ENCODE data around the gene MYBBP1A.

DNA sequence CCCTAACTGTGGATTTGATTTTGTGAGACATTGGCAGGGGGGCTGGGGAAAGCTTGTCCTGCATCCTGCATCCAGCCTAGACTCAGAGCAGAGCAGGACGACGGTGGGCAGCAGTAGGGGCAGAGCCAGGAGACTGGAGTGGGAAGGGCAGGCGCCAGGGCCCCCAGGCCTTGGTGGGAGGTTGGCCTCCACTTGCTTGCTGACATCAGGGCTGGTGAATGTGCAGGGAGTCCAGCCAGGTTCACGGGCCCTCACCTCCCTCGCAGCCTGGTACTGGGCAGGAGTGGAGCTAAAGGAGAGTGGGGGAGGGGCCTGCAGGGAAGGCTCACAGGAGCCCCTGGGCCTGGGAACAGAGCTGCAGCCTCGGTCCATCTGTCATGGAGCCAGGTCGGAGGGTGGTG, 26.9 kb upstream of the MYBBP1A start:
- TF ChIP-seq, protein P1, sequence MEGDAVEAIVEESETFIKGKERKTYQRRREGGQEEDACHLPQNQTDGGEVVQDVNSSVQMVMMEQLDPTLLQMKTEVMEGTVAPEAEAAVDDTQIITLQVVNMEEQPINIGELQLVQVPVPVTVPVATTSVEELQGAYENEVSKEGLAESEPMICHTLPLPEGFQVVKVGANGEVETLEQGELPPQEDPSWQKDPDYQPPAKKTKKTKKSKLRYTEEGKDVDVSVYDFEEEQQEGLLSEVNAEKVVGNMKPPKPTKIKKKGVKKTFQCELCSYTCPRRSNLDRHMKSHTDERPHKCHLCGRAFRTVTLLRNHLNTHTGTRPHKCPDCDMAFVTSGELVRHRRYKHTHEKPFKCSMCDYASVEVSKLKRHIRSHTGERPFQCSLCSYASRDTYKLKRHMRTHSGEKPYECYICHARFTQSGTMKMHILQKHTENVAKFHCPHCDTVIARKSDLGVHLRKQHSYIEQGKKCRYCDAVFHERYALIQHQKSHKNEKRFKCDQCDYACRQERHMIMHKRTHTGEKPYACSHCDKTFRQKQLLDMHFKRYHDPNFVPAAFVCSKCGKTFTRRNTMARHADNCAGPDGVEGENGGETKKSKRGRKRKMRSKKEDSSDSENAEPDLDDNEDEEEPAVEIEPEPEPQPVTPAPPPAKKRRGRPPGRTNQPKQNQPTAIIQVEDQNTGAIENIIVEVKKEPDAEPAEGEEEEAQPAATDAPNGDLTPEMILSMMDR (IDR thresholded peaks at IDR 0.05) = no peak
- no peak for TF ChIP-seq POLR2A (IDR thresholded peaks at IDR 0.05)
